CD14-positive monocyte (primary cell): ENCODE data around the gene ASPSCR1. TPM values are rescaled to one million over a fixed set of nuclear protein-coding genes. Genes with fewer than 3 reads are reported as not detected.

Source experiments
- DNase-seq, 3 donors: peaks; one replicate each; pipeline ENCODE4 v3.0.0-alpha.2; 2011 to 2022
- H2AFZ ChIP-seq: 2 replicates; pipeline ENCODE4 v1.6.0; 2012; ENCODE audit warnings: mild to moderate bottlenecking, low read depth, low read length, inconsistent platforms; ENCODE audit not compliant: insufficient read depth, poor library complexity, severe bottlenecking
- H3K27ac ChIP-seq, 2 donors: 1 replicate in 1 of 2; 2 replicates in 1 of 2; pipeline ENCODE4 v1.5.1; 2012 to 2013; ENCODE audit warnings: low read length in 2 of 2, control low read depth in 1 of 2, inconsistent platforms in 1 of 2, low read depth in 1 of 2, mild to moderate bottlenecking in 1 of 2
- H3K27me3 ChIP-seq, 2 donors: one replicate each; pipeline versions ENCODE4 v1.6.0 to v1.6.1; 2011 to 2013; ENCODE audit warnings: low read length in 2 of 2; ENCODE audit not compliant: control insufficient read depth in 2 of 2, insufficient read depth in 2 of 2
- H3K36me3 ChIP-seq, 2 donors: replicated peaks in 1 of 2; 1 replicate in 1 of 2; 2 replicates in 1 of 2; pipeline versions ENCODE4 v1.5.1 to v1.6.1; 2012 to 2013; ENCODE audit warnings: low read length in 2 of 2, control low read depth in 1 of 2, inconsistent platforms in 1 of 2, mild to moderate bottlenecking in 1 of 2; ENCODE audit not compliant: insufficient read depth in 2 of 2, control insufficient read depth in 1 of 2
- H3K4me1 ChIP-seq, 2 donors: 1 replicate in 1 of 2; 2 replicates in 1 of 2; pipeline versions ENCODE4 v1.5.1 to v1.6.1; 2012 to 2013; ENCODE audit warnings: low read length in 2 of 2, control low read depth in 1 of 2, inconsistent platforms in 1 of 2, mild to moderate bottlenecking in 1 of 2, moderate library complexity in 1 of 2; ENCODE audit not compliant: insufficient read depth in 2 of 2, control insufficient read depth in 1 of 2
- H3K4me2 ChIP-seq: replicated peaks from 2 replicates; pipeline ENCODE3; 2012; ENCODE audit warnings: low read length, moderate library complexity, mild to moderate bottlenecking; ENCODE audit not compliant: poor library complexity, severe bottlenecking; ENCODE audit errors: extremely low read depth
- H3K4me3 ChIP-seq, 3 experiments: fragments of 200-600 bp in 1 of 3; sonication (generic) in 1 of 3; replicated peaks in 1 of 3; 1 replicate in 2 of 3; 2 replicates in 1 of 3; pipeline ENCODE4 v1.5.1; 2011 to 2013; ENCODE audit warnings: low read length in 3 of 3, mild to moderate bottlenecking in 3 of 3, control low read depth in 2 of 3, low read depth in 2 of 3, inconsistent platforms in 1 of 3, moderate library complexity in 1 of 3
- H3K79me2 ChIP-seq: 2 replicates; pipeline ENCODE4 v1.6.0; 2012; ENCODE audit warnings: mild to moderate bottlenecking, control low read depth, inconsistent platforms, low read length, moderate library complexity; ENCODE audit not compliant: insufficient read depth
- H3K9ac ChIP-seq: 2 replicates; pipeline ENCODE4 v1.6.0; 2017; ENCODE audit warnings: low read length, mild to moderate bottlenecking; ENCODE audit not compliant: insufficient read depth, poor library complexity, severe bottlenecking
- H3K9me3 ChIP-seq, 2 donors: replicated peaks in 1 of 2; 1 replicate in 1 of 2; 2 replicates in 1 of 2; pipeline versions ENCODE4 v1.5.1 to v1.6.1; 2012 to 2013; ENCODE audit warnings: low read length in 2 of 2, control low read depth in 1 of 2; ENCODE audit not compliant: control insufficient read depth in 1 of 2, insufficient read depth in 1 of 2
- H4K20me1 ChIP-seq: 2 replicates; pipeline ENCODE4 v1.6.0; 2012; ENCODE audit warnings: mild to moderate bottlenecking, low read length, control low read depth, moderate library complexity; ENCODE audit not compliant: insufficient read depth
- H3K27ac Mint-ChIP-seq, 7 donors: one replicate each; pipeline ENCODE4 v1.8.0; 2020; ENCODE audit warnings: mild to moderate bottlenecking in 7 of 7, mixed read lengths in 7 of 7, moderate library complexity in 6 of 7, inconsistent platforms in 2 of 7
- H3K27me3 Mint-ChIP-seq, 3 donors: one replicate each; pipeline ENCODE4 v1.8.0; 2021 to 2022; ENCODE audit warnings: low read depth in 3 of 3, mild to moderate bottlenecking in 3 of 3, mixed read lengths in 3 of 3, moderate library complexity in 3 of 3, inconsistent platforms in 1 of 3
- H3K36me3 Mint-ChIP-seq, 2 donors: one replicate each; pipeline ENCODE4 v1.8.0; 2020; ENCODE audit warnings: mixed read lengths in 2 of 2, inconsistent platforms in 1 of 2, mild to moderate bottlenecking in 1 of 2
- H3K4me1 Mint-ChIP-seq: one replicate; pipeline ENCODE4 v1.8.0; 2020; ENCODE audit warnings: mild to moderate bottlenecking, mixed read lengths
- H3K4me3 Mint-ChIP-seq, 2 donors: one replicate each; pipeline ENCODE4 v1.8.0; 2020; ENCODE audit warnings: mild to moderate bottlenecking in 2 of 2, mixed read lengths in 2 of 2, moderate library complexity in 1 of 2
- H3K9me3 Mint-ChIP-seq, 7 donors: one replicate each; pipeline ENCODE4 v1.8.0; 2020 to 2022; ENCODE audit warnings: mixed read lengths in 7 of 7, mild to moderate bottlenecking in 6 of 7, moderate library complexity in 6 of 7, inconsistent platforms in 2 of 7
- WGBS: methylation state at CpG from one replicate; pipeline ENCODE4 v1.1.5; 2013; ENCODE audit warnings: missing lambda C conversion rate; ENCODE audit not compliant: insufficient coverage; 5-methylcytosine and 5-hydroxymethylcytosine counted together
- intact Hi-C, 2 donors: fragments of 100-400 bp; cut with micrococcal nuclease; formaldehyde crosslinking; loops; one replicate each; pipeline versions ENCODE4 v1.15.0 to v1.15.1; 2023
- polyA plus RNA-seq, 3 donors: library from polyadenylated mRNA; depleted of rRNA in 1 of 3; unstranded in 2 of 3; stranded (reverse) in 1 of 3; fragments of 300-500 nt in 2 of 3; fragments of >200 nt in 1 of 3; fragmentation: Illumina TruSeq in 2 of 3; gene quantifications; 1 replicate in 2 of 3; 2 replicates in 1 of 3; pipeline ENCODE4 v1.2.3, GENCODE V29; 2012 to 2021
- TF ChIP-seq, protein P1 (sequence below): fragments of 200-600 bp; IDR thresholded peaks from one replicate; pipeline ENCODE4 v1.8.0; 2022; ENCODE audit warnings: antibody characterized with exemption, mild to moderate bottlenecking

ASPSCR1 gene
- polyA plus RNA-seq, 3 donors, result 25.5 to 31.9 (median 25.6) TPM

DNA sequence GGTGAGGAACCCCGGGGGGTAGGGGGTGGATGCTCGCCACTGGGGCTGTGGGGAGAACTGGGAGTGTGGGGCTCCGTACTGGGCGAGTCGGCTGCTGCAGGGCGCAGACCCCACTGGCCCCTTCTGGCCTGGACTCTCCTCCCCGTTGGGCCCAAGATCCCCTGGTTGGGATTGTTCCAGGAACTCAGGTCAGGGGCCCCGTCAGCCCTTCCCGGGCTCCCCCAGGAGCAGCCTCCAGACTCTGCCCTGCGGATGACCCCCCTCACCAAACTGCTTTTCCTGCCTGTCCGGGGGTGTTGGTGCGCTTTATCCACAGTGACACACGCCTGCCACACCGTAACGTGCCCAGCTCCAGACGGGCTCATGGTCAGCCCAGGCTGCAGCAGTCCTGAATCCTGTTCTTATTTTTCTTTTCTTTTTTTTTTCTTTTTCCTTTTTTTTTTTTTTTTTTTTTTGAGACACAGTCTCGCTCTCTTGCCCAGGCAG is 24.2 kb downstream of the ASPSCR1 start:
- Histone ChIP-seq H2AFZ (no peak overlapping the region), H3K4me2 (no peak overlapping the region), H3K4me1 (no peaks in the 10 kb centered on the region), H3K9ac (no peak overlapping the region), H3K27me3 (no peaks in the 10 kb centered on the region), H3K27ac (no peak overlapping the region), H3K79me2 (no peaks in the 10 kb centered on the region), H4K20me1 (peaks cover 7% of the 10 kb centered on the region), H3K9me3 (no peaks in the 10 kb centered on the region), H3K4me3 (no peak overlapping the region), H3K36me3 (peaks cover under 1 to 7% of the 10 kb centered on the region in 2 donors)
- Mint-ChIP-seq H3K4me1 (no peaks in the 10 kb centered on the region), H3K36me3 (peaks cover 7 to 25% of the 10 kb centered on the region in 2 donors), H3K9me3 (no peaks in the 10 kb centered on the region), H3K27me3 (peaks cover 0 to 3% (median 2%) of the 10 kb centered on the region in 3 donors), H3K27ac (peak overlapping the region in 1 of 7 donors; percentile 41), H3K4me3 (no peak overlapping the region)
- DNase-seq, result no peak
- intact Hi-C loops, result no loop called here
- WGBS, result 93% methylated on average over 15 of the region's 17 CpGs
- TF ChIP-seq, protein P1, sequence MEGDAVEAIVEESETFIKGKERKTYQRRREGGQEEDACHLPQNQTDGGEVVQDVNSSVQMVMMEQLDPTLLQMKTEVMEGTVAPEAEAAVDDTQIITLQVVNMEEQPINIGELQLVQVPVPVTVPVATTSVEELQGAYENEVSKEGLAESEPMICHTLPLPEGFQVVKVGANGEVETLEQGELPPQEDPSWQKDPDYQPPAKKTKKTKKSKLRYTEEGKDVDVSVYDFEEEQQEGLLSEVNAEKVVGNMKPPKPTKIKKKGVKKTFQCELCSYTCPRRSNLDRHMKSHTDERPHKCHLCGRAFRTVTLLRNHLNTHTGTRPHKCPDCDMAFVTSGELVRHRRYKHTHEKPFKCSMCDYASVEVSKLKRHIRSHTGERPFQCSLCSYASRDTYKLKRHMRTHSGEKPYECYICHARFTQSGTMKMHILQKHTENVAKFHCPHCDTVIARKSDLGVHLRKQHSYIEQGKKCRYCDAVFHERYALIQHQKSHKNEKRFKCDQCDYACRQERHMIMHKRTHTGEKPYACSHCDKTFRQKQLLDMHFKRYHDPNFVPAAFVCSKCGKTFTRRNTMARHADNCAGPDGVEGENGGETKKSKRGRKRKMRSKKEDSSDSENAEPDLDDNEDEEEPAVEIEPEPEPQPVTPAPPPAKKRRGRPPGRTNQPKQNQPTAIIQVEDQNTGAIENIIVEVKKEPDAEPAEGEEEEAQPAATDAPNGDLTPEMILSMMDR, result no peak

DNA sequence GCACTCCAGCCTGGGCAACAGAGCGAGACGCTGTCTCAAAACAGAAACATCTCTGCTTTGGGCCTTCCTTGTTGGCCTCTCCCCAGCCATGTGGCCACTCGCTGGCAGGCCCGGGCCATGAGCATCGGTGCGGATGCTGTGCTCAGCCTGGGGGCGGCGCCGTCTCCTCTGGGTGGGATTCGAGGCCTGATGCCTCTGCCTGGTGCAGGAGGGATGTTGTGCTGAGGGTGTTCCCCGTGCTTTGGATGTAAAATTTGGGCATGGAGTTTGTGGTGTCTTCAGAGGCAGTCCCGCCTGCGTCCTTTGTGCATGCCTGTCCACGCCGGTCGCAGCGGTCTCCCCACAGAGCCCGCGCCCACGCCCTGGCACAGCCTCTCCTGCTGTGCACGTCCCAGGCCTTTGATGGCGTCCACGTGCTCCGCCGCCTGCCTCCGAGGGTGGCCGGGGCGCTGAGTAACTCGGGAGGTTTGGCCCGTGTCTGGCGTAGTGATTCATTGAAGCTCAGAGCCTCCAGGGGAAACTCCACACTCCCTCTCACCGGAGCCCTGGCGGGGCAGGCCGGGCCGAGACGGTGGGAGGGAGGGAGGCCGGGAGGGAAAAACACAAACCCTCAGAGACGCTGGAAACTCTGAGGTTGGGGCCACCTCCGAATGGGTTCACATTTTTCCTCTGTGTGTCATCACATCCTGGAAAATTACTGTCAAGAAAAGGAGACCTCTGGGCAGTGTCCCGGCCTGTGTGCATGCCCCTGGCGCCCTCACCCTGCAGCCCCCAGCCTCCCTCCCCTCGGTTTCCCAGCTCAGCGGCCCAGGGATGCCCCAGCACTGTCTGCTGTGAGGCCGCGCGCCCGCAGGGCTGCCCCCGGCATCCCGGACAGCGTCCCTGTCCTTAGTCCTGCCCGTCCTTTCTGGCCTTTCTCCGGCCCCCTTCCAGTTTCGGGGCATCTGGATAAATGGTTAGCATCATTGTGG is 26.3 kb downstream of the ASPSCR1 start:
- H3K9me3 ChIP-seq, result no peaks in the 10 kb centered on the region
- H3K27me3 Mint-ChIP-seq, result peaks cover 0 to 3% (median 2%) of the 10 kb centered on the region in 3 donors
- H3K9me3 Mint-ChIP-seq, result no peaks in the 10 kb centered on the region
- 96% methylated on average over 43 of the region's 53 CpGs for WGBS
- H3K36me3 ChIP-seq, result no peaks in the 10 kb centered on the region
- no peaks in the 10 kb centered on the region for H3K79me2 ChIP-seq
- H3K9ac ChIP-seq, result no peak overlapping the region
- H3K4me2 ChIP-seq, result no peak overlapping the region
- H2AFZ ChIP-seq, result no peak overlapping the region
- intact Hi-C loops, result no loop called here
- TF ChIP-seq, protein P1, result no peak
- no peaks in the 10 kb centered on the region for H3K27me3 ChIP-seq
- H3K4me1 ChIP-seq, result no peaks in the 10 kb centered on the region
- no peak overlapping the region for H3K4me3 Mint-ChIP-seq
- no peak for DNase-seq
- no peak overlapping the region for H3K27ac Mint-ChIP-seq
- H3K4me1 Mint-ChIP-seq, result no peaks in the 10 kb centered on the region
- no peak overlapping the region for H3K4me3 ChIP-seq
- H4K20me1 ChIP-seq, result peaks cover 7% of the 10 kb centered on the region
- H3K27ac ChIP-seq, result no peak overlapping the region
- peaks cover 0 to 13% of the 10 kb centered on the region in 2 donors for H3K36me3 Mint-ChIP-seq
